Activated T-cell treated with anti-CD3 and anti-CD28 coated beads for 4 hours (primary cell): Measurements from ENCODE around the gene PPP2R2B.

Experiments
- DNase-seq: peaks from one replicate; pipeline ENCODE4 v3.0.0-alpha.2; 2020

PPP2R2B gene

DNA sequence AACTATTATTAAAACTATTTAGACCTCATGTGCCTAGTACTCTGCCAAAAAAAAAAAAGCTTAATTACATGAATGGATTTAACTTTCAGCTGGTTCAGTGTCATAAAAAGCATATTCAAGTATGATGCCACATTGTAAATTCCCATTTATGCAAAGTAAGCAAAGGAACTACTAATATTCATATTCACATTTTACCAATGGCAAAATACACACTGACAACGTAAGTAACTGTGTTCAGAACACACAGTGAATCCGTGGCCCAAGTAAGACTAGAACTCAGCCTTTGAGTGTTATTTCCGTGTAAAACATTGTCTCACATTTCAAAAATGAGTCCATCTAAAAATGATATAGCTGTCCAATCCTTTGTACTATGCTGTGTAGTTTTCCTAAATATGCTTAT lies 56.8 kb downstream of the PPP2R2B start:
- DNase-seq: no peak

GRCh38 chr5:146820987-146821386 lies 57.6 kb downstream of the PPP2R2B start:
- no peak for DNase-seq

DNA sequence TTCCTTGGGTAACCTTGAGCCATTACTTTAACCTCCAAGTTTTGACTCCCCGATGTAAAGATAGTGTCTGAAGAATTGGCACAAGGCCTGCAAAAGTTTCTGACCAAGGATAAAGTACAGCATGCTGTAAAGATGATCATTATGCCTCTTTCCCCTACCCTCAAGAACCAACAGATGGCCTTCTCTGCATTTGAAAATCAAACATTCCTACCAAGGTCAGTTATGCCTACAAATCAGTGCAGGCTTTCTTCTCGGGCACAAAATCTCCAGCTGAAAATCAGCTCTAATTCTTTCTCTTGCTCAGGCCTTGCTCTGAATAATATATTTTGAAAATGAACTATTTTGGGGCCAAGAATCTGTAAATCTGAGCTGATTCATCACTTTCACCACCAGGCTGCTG lies 59.7 kb downstream of the PPP2R2B start:
- no peak for DNase-seq

- no peak for DNase-seq
Measured at GRCh38 chr5:146817973-146818372, 60.6 kb downstream of the PPP2R2B start.

- no peak for DNase-seq
Measured at GRCh38 chr5:146816775-146817387, 61.7 kb downstream of the PPP2R2B start.

DNA sequence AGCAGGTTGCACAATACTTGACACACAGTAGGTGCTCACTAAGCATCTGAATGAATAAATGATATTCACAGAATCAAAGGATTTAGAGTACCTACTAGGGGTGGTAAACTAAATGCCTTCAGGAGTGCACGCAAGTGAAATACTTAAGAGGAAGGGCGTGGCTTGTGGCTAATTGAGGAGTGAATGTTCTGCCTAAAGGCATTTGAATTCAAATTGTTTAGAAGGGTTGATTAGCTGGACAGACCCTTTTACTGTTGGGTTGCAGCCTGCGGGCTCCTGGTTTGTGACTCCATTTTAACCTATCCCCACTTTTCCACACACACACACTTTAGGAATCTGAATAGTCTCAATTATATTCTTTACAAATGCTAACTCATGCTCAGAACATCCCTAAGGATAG lies 63.1 kb downstream of the PPP2R2B start:
- no peak for DNase-seq

GRCh38 chr5:146813346-146814157 lies 65.0 kb downstream of the PPP2R2B start:
- no peak for DNase-seq

- DNase-seq: no peak
Measured at GRCh38 chr5:146805081-146805480, 73.5 kb downstream of the PPP2R2B start.

- DNase-seq: no peak
Measured at GRCh38 chr5:146802945-146803522, 75.5 kb downstream of the PPP2R2B start.

GRCh38 chr5:146799671-146800070 lies 78.9 kb downstream of the PPP2R2B start:
- DNase-seq: no peak

- DNase-seq: no peak
Measured at GRCh38 chr5:146799231-146799630, 79.3 kb downstream of the PPP2R2B start.

DNA sequence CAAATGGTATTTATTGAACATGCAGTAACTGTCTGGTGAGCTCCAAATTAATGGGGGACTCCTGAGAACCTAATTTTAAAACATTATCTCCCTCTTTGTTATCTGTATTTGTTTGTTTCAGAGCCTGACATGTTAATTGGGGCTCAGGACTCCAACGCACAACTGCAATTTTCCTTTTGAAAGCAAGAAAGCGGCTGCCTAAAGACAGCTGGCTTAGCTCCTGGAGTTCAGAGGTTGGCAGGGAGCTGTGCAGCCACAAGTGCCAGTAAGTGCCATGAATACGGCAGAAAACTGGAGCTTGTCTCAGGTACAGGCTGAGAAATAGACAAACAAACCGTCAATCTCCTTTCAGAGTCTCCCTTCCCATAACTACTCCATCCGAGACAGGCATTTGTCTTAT lies 80.9 kb downstream of the PPP2R2B start:
- no peak for DNase-seq

DNA sequence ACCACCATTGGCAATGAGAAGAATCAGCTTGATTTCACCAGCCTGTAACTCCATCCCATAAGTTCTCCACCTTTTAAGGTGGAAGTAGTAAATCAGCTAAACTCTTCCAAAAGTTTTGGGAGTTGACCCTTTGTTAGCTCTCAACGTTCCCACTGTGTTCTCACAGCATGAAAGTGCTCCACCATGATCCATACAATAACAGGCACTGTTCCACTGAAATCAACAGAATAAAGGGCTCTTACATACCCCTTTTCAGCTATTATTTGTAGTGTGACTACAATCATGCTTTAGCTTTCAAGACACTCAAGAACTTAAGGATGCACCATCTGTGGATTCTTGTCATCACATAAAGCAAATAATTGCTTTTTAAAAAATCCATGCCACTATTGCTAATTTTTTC lies 81.6 kb downstream of the PPP2R2B start:
- no peak for DNase-seq

DNA sequence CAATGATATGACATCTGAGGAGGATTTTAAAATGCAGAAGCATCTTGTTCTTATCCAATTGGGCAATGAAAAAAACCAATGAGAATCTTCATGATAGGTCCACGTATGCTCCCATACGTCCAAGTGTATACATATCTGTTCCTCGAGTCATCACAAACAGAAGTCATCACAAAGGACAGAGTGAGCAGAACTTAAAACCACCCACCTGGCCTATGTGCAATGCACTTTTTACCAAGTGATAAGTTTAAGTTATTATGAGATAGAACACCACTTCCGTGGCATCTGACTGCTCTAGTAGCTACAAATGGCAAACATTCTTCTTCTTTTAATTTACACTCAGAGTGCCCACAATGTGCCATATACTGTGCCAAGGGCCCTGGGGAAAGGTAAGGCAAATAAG lies 82.4 kb downstream of the PPP2R2B start:
- no peak for DNase-seq

GRCh38 chr5:146794326-146795029 lies 84.1 kb downstream of the PPP2R2B start:
- DNase-seq: no peak

DNA sequence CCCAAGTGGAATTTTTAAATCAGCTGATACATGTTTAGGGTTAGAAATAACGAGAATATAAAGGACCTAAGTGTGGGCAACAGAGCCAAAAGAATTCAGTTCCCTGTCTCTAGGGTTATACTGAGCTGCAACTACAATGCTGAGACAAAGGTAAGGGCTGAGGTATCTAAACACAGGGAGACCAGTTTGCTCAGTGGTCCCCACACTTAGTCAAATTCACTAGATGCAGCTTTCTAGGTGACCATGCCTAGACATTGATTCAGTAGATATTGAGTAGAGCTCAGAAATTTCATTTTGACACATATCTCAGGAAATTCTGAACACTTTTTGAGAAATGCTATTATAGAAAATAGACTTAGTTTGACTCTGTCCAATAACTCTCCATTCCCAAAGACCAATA lies 84.8 kb downstream of the PPP2R2B start:
- DNase-seq: no peak

DNA sequence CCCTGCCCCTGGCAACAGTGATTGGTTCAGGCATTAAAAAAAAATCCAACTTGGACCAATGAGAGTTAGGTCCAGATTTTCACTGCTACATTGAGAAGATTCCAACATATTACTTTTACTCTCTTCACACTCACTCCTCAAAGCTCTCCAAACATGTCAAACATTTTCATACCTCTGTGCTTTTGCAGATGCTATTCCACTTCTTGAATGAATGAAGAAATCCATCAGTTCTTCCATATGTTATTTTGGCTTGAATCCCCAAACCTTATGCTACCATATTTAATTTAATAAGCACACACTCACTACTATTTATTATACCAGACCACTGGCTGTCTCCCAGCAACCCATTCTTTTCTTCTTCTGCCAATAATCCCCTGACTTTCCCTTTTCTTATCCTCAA lies 87.1 kb downstream of the PPP2R2B start:
- no peak for DNase-seq

DNA sequence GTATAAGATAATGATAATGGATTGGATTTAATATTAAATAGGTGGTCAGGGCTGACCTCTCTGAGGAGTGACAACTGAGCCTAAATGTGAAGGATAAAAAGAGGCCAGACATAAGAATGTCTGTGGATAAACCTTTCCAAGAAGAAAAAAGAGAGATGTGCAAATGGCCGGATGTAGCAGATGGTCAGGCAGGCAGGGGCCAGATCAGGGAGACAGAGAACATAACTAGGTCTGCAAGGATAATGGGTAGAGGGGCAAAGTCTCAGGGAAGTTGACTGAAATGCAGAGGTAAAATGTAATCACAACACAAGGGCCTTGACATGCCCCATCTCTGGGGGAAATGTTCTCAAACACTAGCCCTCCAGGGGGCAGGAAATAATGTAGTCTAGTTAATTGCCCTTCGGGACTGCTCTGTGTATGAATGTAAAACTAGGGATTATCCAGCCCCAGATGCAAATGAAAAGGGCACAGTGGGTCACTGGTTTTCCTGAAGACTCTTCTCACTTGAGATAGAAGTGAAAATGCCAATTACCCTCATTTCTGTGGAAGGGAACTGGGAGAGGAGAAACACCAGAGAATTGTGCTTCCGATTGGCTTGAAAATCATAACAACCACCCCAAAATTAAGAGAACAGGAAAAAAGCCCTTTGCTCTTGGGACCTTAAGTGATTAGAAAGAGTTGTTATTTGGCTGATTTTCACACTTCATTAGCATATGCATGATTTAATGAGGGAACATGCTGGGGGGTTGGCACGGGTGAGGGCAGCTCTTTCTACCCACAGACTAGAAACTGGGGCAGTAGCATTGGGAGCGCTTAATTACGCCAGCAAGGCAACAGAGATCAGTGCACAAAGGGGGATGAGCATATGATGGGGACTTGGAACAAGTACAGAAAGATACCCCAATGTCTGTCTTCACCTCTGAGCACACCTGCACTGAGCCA lies 88.6 kb downstream of the PPP2R2B start:
- no peak for DNase-seq

GRCh38 chr5:146788898-146789297 lies 89.7 kb downstream of the PPP2R2B start:
- DNase-seq: no peak

- DNase-seq: no peak
Measured at GRCh38 chr5:146785065-146785464, 93.5 kb downstream of the PPP2R2B start.

GRCh38 chr5:146781157-146781556 lies 97.4 kb downstream of the PPP2R2B start:
- DNase-seq: no peak

- DNase-seq: no peak
Measured at GRCh38 chr5:146779211-146779869, 99.2 kb downstream of the PPP2R2B start.
